ENCODE data around the gene ARID2.

Gene ARID2

DNA sequence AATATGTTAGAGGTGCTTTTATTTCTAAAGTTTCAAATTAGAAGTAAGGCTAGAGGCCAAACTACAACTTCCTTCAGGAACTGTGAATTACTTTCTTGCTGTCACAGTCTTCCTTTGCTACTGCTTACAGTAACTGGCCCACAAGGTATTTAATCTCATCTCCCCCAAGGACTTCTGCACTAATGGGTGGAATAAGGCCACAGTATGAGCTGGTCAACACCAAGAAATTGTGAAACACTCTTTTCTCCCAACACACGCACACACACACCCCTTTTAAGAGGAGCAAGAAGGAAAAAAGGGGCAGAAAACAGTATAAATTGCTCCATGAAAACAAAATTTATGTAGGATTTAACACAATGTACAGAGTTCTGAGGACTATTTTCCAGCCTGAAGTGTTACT, 215.3 kb downstream of the ARID2 start:
- H3K27me3 Mint-ChIP-seq: no peaks in the 10 kb centered on the region
- no peak overlapping the region for H3K4me3 Mint-ChIP-seq
- H3K27ac Mint-ChIP-seq: no peak overlapping the region
- peaks cover 82% of the 10 kb centered on the region for H3K36me3 Mint-ChIP-seq (ENCODE audit: low read depth)
- H3K9me3 Mint-ChIP-seq: no peaks in the 10 kb centered on the region
- no peaks in the 10 kb centered on the region for H3K4me1 Mint-ChIP-seq (ENCODE audit: low read depth)

DNA sequence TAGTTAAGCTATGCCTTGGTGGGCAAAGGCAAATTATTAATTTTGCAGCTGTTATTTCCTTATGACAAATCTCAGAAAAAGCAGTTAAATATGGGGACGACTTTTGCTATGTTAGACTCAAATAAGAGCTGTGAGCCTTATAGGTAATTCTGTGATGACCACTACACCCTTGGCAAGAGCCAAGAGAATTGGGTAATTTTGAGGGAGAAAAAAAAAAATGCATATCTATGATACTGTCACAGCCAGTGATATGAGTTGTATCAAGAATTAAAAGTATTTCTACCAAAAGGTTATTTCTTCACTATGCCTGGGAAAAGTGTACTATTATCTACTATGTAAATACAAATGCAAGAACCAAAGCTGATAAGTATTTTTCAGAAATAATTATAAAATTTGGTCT, 216.9 kb downstream of the ARID2 start:
- Mint-ChIP-seq H3K9me3 (no peaks in the 10 kb centered on the region), H3K36me3 (ENCODE audit: low read depth) (peaks cover 78% of the 10 kb centered on the region), H3K27ac (no peak overlapping the region), H3K4me1 (ENCODE audit: low read depth) (no peaks in the 10 kb centered on the region), H3K4me3 (no peak overlapping the region), H3K27me3 (no peaks in the 10 kb centered on the region)

DNA sequence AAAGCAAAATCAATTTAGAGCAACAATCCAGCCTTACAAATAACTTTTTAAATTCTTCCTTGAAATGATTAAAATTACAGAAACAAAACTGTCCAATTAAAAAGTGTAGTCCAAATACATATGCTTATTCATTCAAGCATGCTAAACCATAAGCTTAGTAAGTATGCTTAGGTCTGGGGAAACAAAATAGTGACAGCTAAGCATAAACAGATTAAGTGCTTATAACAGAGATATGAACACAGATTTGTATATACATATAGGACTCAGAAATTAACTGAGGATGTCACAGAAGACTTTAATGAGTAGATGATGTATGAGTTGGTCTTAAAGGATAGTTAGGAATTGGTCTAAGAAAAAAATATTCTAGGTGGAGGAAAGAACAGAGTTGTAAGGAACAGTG, 219.0 kb downstream of the ARID2 start:
- Mint-ChIP-seq H3K4me1 (ENCODE audit: low read depth) (no peaks in the 10 kb centered on the region), H3K4me3 (no peak overlapping the region), H3K36me3 (ENCODE audit: low read depth) (peaks cover 69% of the 10 kb centered on the region), H3K27me3 (no peaks in the 10 kb centered on the region), H3K9me3 (no peaks in the 10 kb centered on the region), H3K27ac (no peak overlapping the region)
